AG09309 (cell line): ENCODE results near the gene PTPRF.

Source experiments
- DNase-seq: peaks from one replicate; pipeline ENCODE4 v3.0.0-alpha.2; 2010; ENCODE audit warnings: low read depth
- H3K4me3 ChIP-seq: 2 replicates; pipeline ENCODE4 v1.5.1; 2011; ENCODE audit warnings: mild to moderate bottlenecking, low read depth, low read length, moderate library complexity; ENCODE audit not compliant: control insufficient read depth
- CTCF ChIP-seq: IDR thresholded peaks from 2 replicates; pipeline ENCODE4 v1.5.1; 2011; ENCODE audit warnings: mild to moderate bottlenecking, low read depth, low read length, inconsistent platforms; ENCODE audit not compliant: insufficient read depth, control insufficient read depth; ENCODE audit errors: missing control alignments

The PTPRF gene

DNA sequence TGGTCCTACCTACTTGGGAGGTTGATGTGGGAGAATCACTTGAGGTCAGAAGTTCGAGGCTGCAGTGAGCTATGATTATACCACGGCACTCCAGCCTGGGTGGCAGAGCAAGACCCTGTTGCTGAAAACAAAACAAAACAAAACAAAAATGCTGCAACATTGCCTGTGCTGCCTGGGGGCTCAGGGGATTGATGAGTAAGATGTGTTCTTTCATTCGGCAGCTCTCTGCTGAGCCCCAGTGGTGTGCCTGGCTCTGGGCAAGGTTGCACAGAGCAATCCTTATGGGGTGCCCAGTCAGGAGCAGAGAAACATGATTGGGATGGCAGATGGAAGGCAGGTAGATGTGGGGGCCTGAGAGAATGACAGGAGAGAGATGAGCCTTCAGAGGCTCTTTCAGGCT lies 90.7 kb downstream of the PTPRF start:
- TF ChIP-seq CTCF = no peak
- DNase-seq = no peak

GRCh38 chr1:43621861-43622260 lies 91.2 kb downstream of the PTPRF start:
- DNase-seq = no peak
- TF ChIP-seq CTCF = no peak
- H3K4me3 ChIP-seq = no peak overlapping the region

More for the DNA sequence above, 90.7 kb downstream of the PTPRF start:
- H3K4me3 ChIP-seq = no peak overlapping the region

DNA sequence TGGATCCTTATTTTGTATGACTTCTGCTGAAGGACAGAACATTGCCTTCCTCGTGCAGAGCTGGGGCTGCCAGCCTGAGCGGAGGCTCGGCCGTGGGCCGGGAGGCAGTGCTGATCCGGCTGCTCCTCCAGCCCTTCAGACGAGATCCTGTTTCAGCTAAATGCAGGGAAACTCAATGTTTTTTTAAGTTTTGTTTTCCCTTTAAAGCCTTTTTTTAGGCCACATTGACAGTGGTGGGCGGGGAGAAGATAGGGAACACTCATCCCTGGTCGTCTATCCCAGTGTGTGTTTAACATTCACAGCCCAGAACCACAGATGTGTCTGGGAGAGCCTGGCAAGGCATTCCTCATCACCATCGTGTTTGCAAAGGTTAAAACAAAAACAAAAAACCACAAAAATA lies 91.8 kb downstream of the PTPRF start:
- TF ChIP-seq CTCF = no peak
- H3K4me3 ChIP-seq = no peak overlapping the region
- DNase-seq = no peak

DNA sequence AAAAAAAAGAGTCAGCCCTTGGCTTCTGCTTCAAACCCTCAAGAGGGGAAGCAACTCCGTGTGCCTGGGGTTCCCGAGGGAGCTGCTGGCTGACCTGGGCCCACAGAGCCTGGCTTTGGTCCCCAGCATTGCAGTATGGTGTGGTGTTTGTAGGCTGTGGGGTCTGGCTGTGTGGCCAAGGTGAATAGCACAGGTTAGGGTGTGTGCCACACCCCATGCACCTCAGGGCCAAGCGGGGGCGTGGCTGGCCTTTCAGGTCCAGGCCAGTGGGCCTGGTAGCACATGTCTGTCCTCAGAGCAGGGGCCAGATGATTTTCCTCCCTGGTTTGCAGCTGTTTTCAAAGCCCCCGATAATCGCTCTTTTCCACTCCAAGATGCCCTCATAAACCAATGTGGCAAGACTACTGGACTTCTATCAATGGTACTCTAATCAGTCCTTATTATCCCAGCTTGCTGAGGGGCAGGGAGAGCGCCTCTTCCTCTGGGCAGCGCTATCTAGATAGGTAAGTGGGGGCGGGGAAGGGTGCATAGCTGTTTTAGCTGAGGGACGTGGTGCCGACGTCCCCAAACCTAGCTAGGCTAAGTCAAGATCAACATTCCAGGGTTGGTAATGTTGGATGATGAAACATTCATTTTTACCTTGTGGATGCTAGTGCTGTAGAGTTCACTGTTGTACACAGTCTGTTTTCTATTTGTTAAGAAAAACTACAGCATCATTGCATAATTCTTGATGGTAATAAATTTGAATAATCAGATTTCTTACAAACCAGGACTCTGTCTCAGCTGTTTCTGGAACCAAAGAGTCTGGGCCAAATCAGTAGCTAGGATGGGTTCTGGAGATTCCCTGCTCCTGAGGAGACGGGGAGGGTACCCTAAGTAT lies 92.5 kb downstream of the PTPRF start:
- no peak overlapping the region for H3K4me3 ChIP-seq
- no peak for DNase-seq
- no peak for TF ChIP-seq CTCF

DNA sequence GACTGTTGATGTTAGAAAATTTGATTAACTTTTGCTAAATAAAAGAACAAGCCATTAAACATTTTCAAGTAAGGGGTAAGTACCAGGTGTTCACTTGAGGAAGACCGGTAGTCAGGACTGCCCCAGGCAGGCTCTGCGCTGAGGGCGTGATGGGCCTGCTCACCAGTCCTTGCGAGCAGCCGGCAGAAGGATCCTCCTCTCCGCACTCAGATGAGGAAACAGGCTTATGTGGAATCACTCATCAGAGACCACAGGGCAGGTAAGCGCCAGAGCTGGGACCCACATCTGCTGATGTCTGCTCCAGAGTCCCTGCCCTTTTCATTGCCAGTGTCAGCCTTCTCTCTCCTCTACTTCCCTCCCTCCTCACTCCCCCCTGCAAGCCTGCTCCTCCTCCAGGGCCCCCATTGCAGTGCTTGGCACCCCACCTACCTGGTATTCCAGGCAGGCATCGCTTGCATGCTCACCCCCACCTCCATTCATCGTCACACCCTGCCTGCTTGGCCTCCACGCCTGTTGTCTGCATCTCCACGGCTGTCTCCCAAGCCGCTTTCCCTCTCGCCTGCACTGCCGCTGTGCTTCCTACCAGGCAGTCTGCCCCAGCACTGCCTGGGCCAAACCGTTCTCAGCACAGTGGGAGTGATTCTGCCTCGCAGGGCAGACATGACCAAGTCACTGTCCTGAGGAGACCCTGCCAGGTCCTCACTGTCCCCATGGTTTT lies 94.5 kb downstream of the PTPRF start:
- H3K4me3 ChIP-seq = no peak overlapping the region
- no peak for DNase-seq
- no peak for TF ChIP-seq CTCF

DNA sequence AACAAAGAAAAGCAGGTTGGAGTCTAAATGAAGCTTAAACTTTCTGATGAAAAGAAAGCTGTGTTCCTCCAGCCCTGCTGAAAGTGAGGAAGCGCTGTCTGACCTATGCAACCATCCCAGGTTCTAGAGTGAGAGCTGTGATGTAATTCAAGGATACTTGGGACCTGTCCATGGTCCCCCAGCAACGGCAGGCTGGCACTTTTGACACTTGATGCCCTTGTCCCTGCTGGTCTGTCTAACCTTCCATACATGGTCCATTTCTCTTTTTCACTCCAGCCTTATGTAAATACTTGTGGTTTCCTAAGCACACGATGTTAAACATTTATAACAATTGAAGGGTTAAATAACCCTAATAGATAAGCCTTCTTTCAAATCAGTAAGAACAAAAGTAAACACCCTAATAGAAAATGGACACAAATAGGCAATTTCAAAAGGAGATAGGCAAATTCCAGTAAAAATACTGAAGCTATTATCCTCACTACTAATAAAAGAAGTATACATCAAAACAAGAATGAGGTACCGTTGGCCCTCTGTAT lies 101.5 kb downstream of the PTPRF start:
- H3K4me3 ChIP-seq = no peak overlapping the region
- DNase-seq = no peak
- TF ChIP-seq CTCF = no peak
